DND-41 (cell line): Measurements from ENCODE around the gene MAP3K5.

ENCODE experiments used
- ATAC-seq: fragments of 200-7000 bp; cut with Tn5 transposase; 3 replicates; pipeline ENCODE4 v1.9.1; 2021; ENCODE audit warnings: low read depth; ENCODE audit not compliant: insufficient read depth
- DNase-seq: peaks from one replicate; pipeline ENCODE4 v3.0.0-alpha.2; 2020
- H2AFZ ChIP-seq: 2 replicates; pipeline ENCODE4 v1.6.0; 2012; ENCODE audit warnings: low read depth, low read length
- H3K27ac ChIP-seq: 2 replicates; pipeline ENCODE4 v1.5.1; 2012; ENCODE audit warnings: low read length, inconsistent platforms
- H3K27me3 ChIP-seq: fragments of 200-600 bp; sonication (generic); 2 replicates; pipeline ENCODE4 v1.6.0; 2012; ENCODE audit warnings: low read length, mild to moderate bottlenecking, inconsistent platforms; ENCODE audit not compliant: insufficient read depth, poor library complexity
- H3K36me3 ChIP-seq: 2 replicates; pipeline ENCODE4 v1.5.1; 2012; ENCODE audit warnings: low read length, inconsistent platforms; ENCODE audit not compliant: insufficient read depth
- H3K4me1 ChIP-seq: 2 replicates; pipeline ENCODE4 v1.5.1; 2012; ENCODE audit warnings: mild to moderate bottlenecking, low read length; ENCODE audit not compliant: insufficient read depth
- H3K4me2 ChIP-seq: 2 replicates; pipeline ENCODE4 v1.6.0; 2012; ENCODE audit warnings: mild to moderate bottlenecking, moderate library complexity, low read length, inconsistent platforms; ENCODE audit not compliant: insufficient read depth
- H3K4me3 ChIP-seq, 2 experiments: fragments of 200-600 bp in 1 of 2; shearing (Covaris generic) in 1 of 2; 2 replicates each; pipeline ENCODE4 v1.5.1; 2012 to 2016; ENCODE audit warnings: inconsistent platforms in 2 of 2, low read length in 2 of 2, mild to moderate bottlenecking in 2 of 2, low read depth in 1 of 2, moderate library complexity in 1 of 2
- H3K79me2 ChIP-seq: 2 replicates; pipeline ENCODE4 v1.6.0; 2012; ENCODE audit warnings: low read length, inconsistent platforms; ENCODE audit not compliant: insufficient read depth
- H3K9ac ChIP-seq: 2 replicates; pipeline ENCODE4 v1.6.0; 2012; ENCODE audit warnings: low read depth, mild to moderate bottlenecking, inconsistent platforms, low read length, moderate library complexity
- H3K9me3 ChIP-seq: 2 replicates; pipeline ENCODE4 v1.5.1; 2012; ENCODE audit warnings: low read length, moderate library complexity, mild to moderate bottlenecking, inconsistent platforms; ENCODE audit not compliant: insufficient read depth, severe bottlenecking
- H4K20me1 ChIP-seq: 2 replicates; pipeline ENCODE4 v1.6.0; 2012; ENCODE audit warnings: low read length; ENCODE audit not compliant: insufficient read depth
- EZH2 ChIP-seq: IDR thresholded peaks from 3 replicates; pipeline ENCODE4 v1.6.1; 2012; ENCODE audit warnings: borderline replicate concordance, low read depth, mild to moderate bottlenecking, moderate library complexity, low read length, inconsistent platforms; ENCODE audit not compliant: severe bottlenecking
- TF ChIP-seq, protein P1 (sequence below): IDR thresholded peaks from 2 replicates; pipeline ENCODE4 v1.5.1; 2012; ENCODE audit warnings: borderline replicate concordance, low read length, moderate library complexity, mild to moderate bottlenecking; ENCODE audit not compliant: poor library complexity, severe bottlenecking; ENCODE audit errors: extremely low read depth

MAP3K5 gene

DNA sequence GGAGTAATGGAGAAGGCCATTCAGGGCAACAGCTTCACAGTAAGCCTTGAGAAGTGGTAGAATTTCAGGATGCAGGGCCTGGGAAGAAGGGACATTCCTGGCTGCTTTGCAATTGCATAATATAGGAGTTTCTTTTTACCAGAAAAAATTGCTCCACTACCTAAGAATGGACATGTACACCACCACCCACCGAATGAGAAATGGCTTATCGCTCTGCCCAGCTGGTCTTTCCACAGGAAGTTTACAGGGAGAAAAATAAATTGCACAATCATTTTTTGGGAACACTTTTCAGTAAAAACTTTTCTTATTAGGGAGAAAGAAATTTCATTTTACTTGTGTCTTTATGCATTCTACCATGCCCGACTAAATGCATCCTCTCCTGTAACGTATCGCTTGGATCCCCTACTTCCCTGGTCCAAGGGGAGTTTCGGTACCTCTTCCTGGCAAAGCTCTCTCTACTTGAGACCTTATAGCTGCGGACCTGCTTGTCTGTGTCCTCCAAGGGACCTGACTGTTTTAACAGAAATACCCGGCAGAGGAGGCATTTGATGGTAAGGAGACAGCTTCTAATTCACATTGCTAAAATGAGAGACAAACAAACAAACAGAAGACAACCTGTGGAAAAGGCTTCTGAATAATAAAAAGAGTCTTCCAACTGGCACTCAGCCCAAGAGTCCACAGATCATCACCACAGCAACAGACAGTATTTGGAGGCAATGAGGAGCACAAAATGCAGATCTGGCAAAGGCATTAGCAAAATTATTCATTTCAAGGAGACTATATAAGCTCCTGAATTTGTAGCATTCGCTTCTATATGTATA lies 54.2 kb downstream of the MAP3K5 start:
- no peak overlapping the region for H3K4me2 ChIP-seq
- H2AFZ ChIP-seq = no peak overlapping the region

DNA sequence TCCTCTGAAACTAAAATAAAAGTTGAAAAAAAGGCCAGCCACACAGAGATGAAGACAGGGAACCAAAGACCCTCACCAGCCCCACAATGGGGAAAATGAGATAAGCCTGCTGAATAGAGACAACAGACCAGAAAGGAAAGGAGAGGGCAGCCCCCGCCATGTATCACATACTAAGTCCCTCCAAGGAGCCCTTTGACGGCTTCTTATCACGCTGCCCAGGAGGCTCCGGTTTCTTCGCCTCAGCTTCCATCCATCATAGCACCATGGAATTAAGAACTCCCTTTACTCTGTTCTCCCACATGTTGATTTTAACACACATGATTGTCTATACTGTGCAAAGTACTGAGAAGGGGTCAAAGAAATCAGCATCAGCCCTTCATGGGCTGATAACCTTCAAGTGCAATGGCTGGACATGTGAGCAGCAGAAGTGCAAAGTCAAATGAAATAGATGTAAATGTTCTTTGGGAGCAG lies 54.9 kb downstream of the MAP3K5 start:
- no peak overlapping the region for H3K27ac ChIP-seq
- no peaks in the 10 kb centered on the region for H3K9me3 ChIP-seq
- H3K36me3 ChIP-seq = no peaks in the 10 kb centered on the region
- peaks cover 2% of the 10 kb centered on the region for H3K27me3 ChIP-seq
- no peak overlapping the region for H3K9ac ChIP-seq
- H3K4me1 ChIP-seq = no peaks in the 10 kb centered on the region
- no peaks in the 10 kb centered on the region for H3K79me2 ChIP-seq
- no peak overlapping the region for H3K4me2 ChIP-seq
- no peak overlapping the region for H3K4me3 ChIP-seq
- DNase-seq (no peak), ATAC-seq (no peak)
- H2AFZ ChIP-seq = no peak overlapping the region
- H4K20me1 ChIP-seq = no peaks in the 10 kb centered on the region
- TF ChIP-seq, protein P1, sequence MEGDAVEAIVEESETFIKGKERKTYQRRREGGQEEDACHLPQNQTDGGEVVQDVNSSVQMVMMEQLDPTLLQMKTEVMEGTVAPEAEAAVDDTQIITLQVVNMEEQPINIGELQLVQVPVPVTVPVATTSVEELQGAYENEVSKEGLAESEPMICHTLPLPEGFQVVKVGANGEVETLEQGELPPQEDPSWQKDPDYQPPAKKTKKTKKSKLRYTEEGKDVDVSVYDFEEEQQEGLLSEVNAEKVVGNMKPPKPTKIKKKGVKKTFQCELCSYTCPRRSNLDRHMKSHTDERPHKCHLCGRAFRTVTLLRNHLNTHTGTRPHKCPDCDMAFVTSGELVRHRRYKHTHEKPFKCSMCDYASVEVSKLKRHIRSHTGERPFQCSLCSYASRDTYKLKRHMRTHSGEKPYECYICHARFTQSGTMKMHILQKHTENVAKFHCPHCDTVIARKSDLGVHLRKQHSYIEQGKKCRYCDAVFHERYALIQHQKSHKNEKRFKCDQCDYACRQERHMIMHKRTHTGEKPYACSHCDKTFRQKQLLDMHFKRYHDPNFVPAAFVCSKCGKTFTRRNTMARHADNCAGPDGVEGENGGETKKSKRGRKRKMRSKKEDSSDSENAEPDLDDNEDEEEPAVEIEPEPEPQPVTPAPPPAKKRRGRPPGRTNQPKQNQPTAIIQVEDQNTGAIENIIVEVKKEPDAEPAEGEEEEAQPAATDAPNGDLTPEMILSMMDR = no peak
- no peak for TF ChIP-seq EZH2

More for the DNA sequence above, 54.2 kb downstream of the MAP3K5 start:
- TF ChIP-seq, protein P1 = no peak
- TF ChIP-seq EZH2 = no peak
- Histone ChIP-seq H3K27ac (no peak overlapping the region), H3K9me3 (no peaks in the 10 kb centered on the region), H3K79me2 (no peaks in the 10 kb centered on the region), H4K20me1 (no peaks in the 10 kb centered on the region), H3K27me3 (peaks cover 2% of the 10 kb centered on the region), H3K4me3 (no peak overlapping the region), H3K36me3 (no peaks in the 10 kb centered on the region), H3K4me1 (no peaks in the 10 kb centered on the region), H3K9ac (no peak overlapping the region)
- DNase-seq (no peak), ATAC-seq (no peak)

DNA sequence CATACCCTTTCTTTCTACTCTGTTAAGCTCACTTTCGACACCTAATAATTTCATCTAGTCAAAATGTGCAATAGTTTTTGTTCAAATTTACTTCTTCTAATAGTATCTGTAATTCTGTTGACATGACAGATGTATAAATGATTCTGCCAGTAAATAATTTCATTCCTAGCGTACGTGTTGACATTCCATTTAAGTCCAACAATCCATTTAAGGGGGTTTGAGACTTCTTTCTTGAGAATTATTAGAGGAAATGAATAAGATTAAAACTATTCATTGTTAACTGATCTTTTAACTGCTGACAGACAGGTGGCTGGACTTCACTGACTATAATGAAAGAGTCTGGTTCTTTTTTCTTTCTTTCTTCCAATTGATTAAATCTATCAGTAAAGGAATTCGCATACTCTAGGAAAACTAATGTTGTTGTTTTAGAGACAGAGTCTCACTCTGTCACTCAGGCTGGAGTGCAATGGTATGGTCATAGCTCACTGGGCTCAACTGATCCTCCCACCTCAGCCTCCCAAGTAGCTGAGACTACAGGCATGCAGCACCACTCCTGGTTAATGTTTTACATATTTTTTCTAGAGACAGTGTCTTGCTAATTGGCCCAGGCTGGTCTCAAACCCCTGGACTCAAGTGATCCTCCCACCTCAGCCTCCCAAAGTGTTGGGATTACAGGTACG lies 55.9 kb downstream of the MAP3K5 start:
- Histone ChIP-seq H3K9ac (no peak overlapping the region), H3K9me3 (no peaks in the 10 kb centered on the region), H3K27me3 (peaks cover 2% of the 10 kb centered on the region), H3K4me3 (no peak overlapping the region), H3K4me2 (no peak overlapping the region), H4K20me1 (no peaks in the 10 kb centered on the region), H2AFZ (no peak overlapping the region), H3K36me3 (no peaks in the 10 kb centered on the region), H3K27ac (no peak overlapping the region), H3K79me2 (no peaks in the 10 kb centered on the region), H3K4me1 (no peaks in the 10 kb centered on the region)
- ATAC-seq (no peak), DNase-seq (no peak)
- no peak for TF ChIP-seq EZH2
- TF ChIP-seq, protein P1 = no peak
